Omental fat pad (tissue), 4 donors: Measurements from ENCODE around the gene FAAH2. TPM values are rescaled to one million over a fixed set of nuclear protein-coding genes. Genes with fewer than 3 reads are reported as not detected.

Experiments used
- ATAC-seq: fragments of 150-250 bp; one replicate; pipeline ENCODE4 v1.9.1; 2016; ENCODE audit warnings: mild to moderate bottlenecking, moderate library complexity; ENCODE audit not compliant: low FRiP score
- DNase-seq: peaks from one replicate; pipeline ENCODE4 v3.0.0-alpha.2; 2019; ENCODE audit warnings: low spot score
- CTCF ChIP-seq, 3 donors: fragments of 450-650 bp; IDR thresholded peaks; one replicate each; pipeline ENCODE4 v1.5.1; 2016 to 2017; ENCODE audit warnings: antibody characterized with exemption in 3 of 3, mild to moderate bottlenecking in 3 of 3, moderate library complexity in 2 of 3
- total RNA-seq, 4 donors: library from RNA; depleted of rRNA; stranded (reverse); fragments of >200 nt; gene quantifications; one replicate each; pipeline ENCODE4 v1.1.0, GENCODE V29; 2016

The FAAH2 gene
- 1 to 10 TPM in 3 of 4 donors, under 1 TPM in 1; 0.79 to 8.4 (median 2.3) TPM for total RNA-seq

- ATAC-seq = peak; percentile 86
- DNase-seq = no peak
- TF ChIP-seq CTCF (IDR thresholded peaks at IDR 0.05) = no peak
Measured at GRCh38 chrX:57286507-57287251, at the start of gene FAAH2. Gene FAAH2 (plus strand): TSS chrX:57286706. CDS start chrX:57286826, 120 bp downstream.

GRCh38 chrX:57241967-57242366 is 44.5 kb upstream of the FAAH2 start:
- no peak for DNase-seq
- TF ChIP-seq CTCF (IDR thresholded peaks at IDR 0.05) = no peak
- no peak for ATAC-seq

GRCh38 chrX:57251965-57252364 is 34.5 kb upstream of the FAAH2 start:
- ATAC-seq (no peak), DNase-seq (no peak)
- TF ChIP-seq CTCF (IDR thresholded peaks at IDR 0.05) = no peak

- DNase-seq (no peak), ATAC-seq (no peak)
- TF ChIP-seq CTCF (IDR thresholded peaks at IDR 0.05) = no peak
Measured at GRCh38 chrX:57265126-57265525, 21.4 kb upstream of the FAAH2 start.

- DNase-seq = no peak
- no peak for ATAC-seq
- TF ChIP-seq CTCF (IDR thresholded peaks at IDR 0.05) = no peak
Measured at GRCh38 chrX:57266275-57266674, 20.2 kb upstream of the FAAH2 start.

- DNase-seq (no peak), ATAC-seq (no peak)
- no peak for TF ChIP-seq CTCF (IDR thresholded peaks at IDR 0.05)
Measured at GRCh38 chrX:57266871-57267270, 19.6 kb upstream of the FAAH2 start.

GRCh38 chrX:57267308-57267707 is 19.2 kb upstream of the FAAH2 start:
- TF ChIP-seq CTCF (IDR thresholded peaks at IDR 0.05) = no peak
- DNase-seq (no peak), ATAC-seq (no peak)
